Measurements from ENCODE around the gene TSPAN31. TPM values are rescaled to one million over a fixed set of nuclear protein-coding genes. Genes with fewer than 3 reads are reported as not detected.

The TSPAN31 gene
- total and polyA plus RNA-seq, 2 of the 8 experiments (the other 6 are each of a cell fraction or from before 2014, with no cell fraction given) = 15.8 to 31.4 TPM

- no peak overlapping the region for H4K8ac ChIP-seq (ENCODE audit: extremely low read depth, insufficient read depth, low read length)
- no peak overlapping the region for H3K18ac ChIP-seq (ENCODE audit: extremely low read depth, low read length)
- H2BK5ac ChIP-seq (ENCODE audit: low read depth, low read length) = no peak overlapping the region
- peaks cover 0 to 12% (median 3%) of the 10 kb centered on the region in 4 experiments; a peak in 3 of 8 replicates for H3K36me3 ChIP-seq (ENCODE audit: control insufficient read depth in 2 of 4, insufficient read depth in 4 of 4, low read length in 3 of 4)
- no peak overlapping the region for H4K5ac ChIP-seq (ENCODE audit: insufficient read length, low read depth, low read length)
- H3K4ac ChIP-seq (replicated peaks; ENCODE audit: insufficient read length, low read depth, low read length) = no peak overlapping the region
- no peaks in the 10 kb centered on the region for H3K79me1 ChIP-seq (ENCODE audit: low read depth, low read length)
- H3K23ac ChIP-seq (ENCODE audit: insufficient read length) = no peak overlapping the region
- H2BK20ac ChIP-seq (ENCODE audit: low read length) = no peak overlapping the region
- DNase-seq (ENCODE audit: low read depth in 1 of 2, low spot score in 2 of 2) = peak in 1 of 2 experiments; percentile 41
- H3K9me3 ChIP-seq (ENCODE audit: insufficient read depth in 2 of 2, low read depth in 1 of 2, low read length in 1 of 2) = no peaks in the 10 kb centered on the region
- H4K20me1 ChIP-seq (replicated peaks in 1 of 2; ENCODE audit: control insufficient read depth in 1 of 2, insufficient read depth in 2 of 2, low read length in 2 of 2) = peaks cover 2 to 9% of the 10 kb centered on the region in 2 experiments
- ChIA-PET CTCF (ENCODE audit: partially characterized antibody) (interaction anchor here (0.6 to 11.7 kb wide), 10 partner anchors 15 to 694 kb away, joined by 3 to 149 read pairs (median 4); partner anchors contain the start of genes AGAP2 and OS9), POLR2A (ENCODE audit: partially characterized antibody) (interaction anchor here (0.6 to 7.4 kb wide), 9 partner anchors 10 to 132 kb away, joined by 3 to 59 read pairs (median 4); partner anchors contain the start of genes AGAP2, CYP27B1, PIP4K2C and TSPAN31)
- H3K4me2 ChIP-seq (ENCODE audit: insufficient read depth in 1 of 2, low read depth in 2 of 2, low read length in 2 of 2) = no peak overlapping the region
- H3K56ac ChIP-seq (replicated peaks; ENCODE audit: insufficient read length, low read depth, low read length) = no peak overlapping the region
- peaks cover 17 to 40% (median 31%) of the 10 kb centered on the region in 4 experiments for H3K27me3 ChIP-seq (replicated peaks in 1 of 4; ENCODE audit: control insufficient read depth in 3 of 4, extremely low read depth in 1 of 4, insufficient read depth in 3 of 4, low read length in 3 of 4)
- no peak for FAIRE-seq
- WGBS, 2 experiments (ENCODE audit: extremely low coverage in 1 of 2, insufficient coverage in 1 of 2, insufficient read length in 1 of 2, insufficient replicate concordance in 2 of 2, low coverage in 1 of 2, low lambda C conversion rate in 2 of 2, missing lambda C conversion rate in 1 of 2) = 68% methylated on average over 11 of the region's 11 CpGs; no CpG with 5 or more reads in 1 of the 2 experiments
- H3K23me2 ChIP-seq (ENCODE audit: low read depth, low read length) = peaks cover 12% of the 10 kb centered on the region; the same call in 1 of the 2 replicates
- no peak overlapping the region for H3K14ac ChIP-seq (ENCODE audit: insufficient read length)
- H2AK5ac ChIP-seq (ENCODE audit: low read depth, low read length) = no peak overlapping the region
- no peak overlapping the region for H2BK15ac ChIP-seq (ENCODE audit: low read length)
- H2AFZ ChIP-seq (ENCODE audit: low read length) = no peak overlapping the region
- no peak overlapping the region for H3K27ac ChIP-seq (ENCODE audit: low read depth, low read length)
- H3K79me2 ChIP-seq (ENCODE audit: control insufficient read depth in 1 of 2, insufficient read depth in 2 of 2, low read length in 2 of 2) = no peaks in the 10 kb centered on the region
- H2BK12ac ChIP-seq (ENCODE audit: low read depth, low read length) = no peak overlapping the region
- no peak overlapping the region for H3K4me3 ChIP-seq (ENCODE audit: extremely low read depth in 1 of 4, insufficient read depth in 2 of 4, low read depth in 3 of 4, low read length in 4 of 4)
- H3K9ac ChIP-seq (replicated peaks in 1 of 4; ENCODE audit: extremely low read depth in 1 of 4, low read depth in 3 of 4, low read length in 3 of 4) = no peak overlapping the region
- H2BK120ac ChIP-seq (replicated peaks; ENCODE audit: low read depth, low read length) = no peak overlapping the region
- H3K4me1 ChIP-seq (replicated peaks in 1 of 4; ENCODE audit: control insufficient read depth in 3 of 4, insufficient read depth in 4 of 4, low read length in 3 of 4) = peaks cover 0 to 20% (median 13%) of the 10 kb centered on the region in 4 experiments; a peak in 5 of 7 replicates
- no peak overlapping the region for H4K91ac ChIP-seq (replicated peaks; ENCODE audit: insufficient read length, low read length)
- TF ChIP-seq GABPA (IDR thresholded peaks at IDR 0.05; ENCODE audit: borderline replicate concordance, insufficient read depth, low read length) = no peak
- TF ChIP-seq SIN3A (conservative IDR thresholded peaks at IDR 0.05 in 1 of 2, IDR thresholded peaks at IDR 0.05 in 1 of 2; ENCODE audit: low read depth in 1 of 2, low read length in 2 of 2) = 0 out of 4 replicates have a peak, but pooled peaks of 1 of the 2 experiments have one; percentile 26
These were observed 21.9 kb upstream of the TSPAN31 start for GRCh38 chr12:57722716-57723629.

Measured in H1 (cell line).